Muscle of arm (tissue), 12 donors: ENCODE measurements around the gene HOXD3. TPM values are rescaled to one million over a fixed set of nuclear protein-coding genes. Genes with fewer than 3 reads are reported as not detected.

ENCODE experiments used
- DNase-seq: peaks from one replicate; pipeline ENCODE4 v3.0.0-alpha.2; 2013
- polyA plus RNA-seq, 12 donors: library from polyadenylated mRNA; unstranded; fragments of 120-200 nt; gene quantifications; one replicate each; pipeline ENCODE4 v1.2.1, GENCODE V29; 2013; ENCODE audit not compliant: insufficient read length in 12 of 12

The HOXD3 gene
- polyA plus RNA-seq, 12 donors, result 1.8 to 4.8 (median 2.4) TPM; not detected in 2

DNA sequence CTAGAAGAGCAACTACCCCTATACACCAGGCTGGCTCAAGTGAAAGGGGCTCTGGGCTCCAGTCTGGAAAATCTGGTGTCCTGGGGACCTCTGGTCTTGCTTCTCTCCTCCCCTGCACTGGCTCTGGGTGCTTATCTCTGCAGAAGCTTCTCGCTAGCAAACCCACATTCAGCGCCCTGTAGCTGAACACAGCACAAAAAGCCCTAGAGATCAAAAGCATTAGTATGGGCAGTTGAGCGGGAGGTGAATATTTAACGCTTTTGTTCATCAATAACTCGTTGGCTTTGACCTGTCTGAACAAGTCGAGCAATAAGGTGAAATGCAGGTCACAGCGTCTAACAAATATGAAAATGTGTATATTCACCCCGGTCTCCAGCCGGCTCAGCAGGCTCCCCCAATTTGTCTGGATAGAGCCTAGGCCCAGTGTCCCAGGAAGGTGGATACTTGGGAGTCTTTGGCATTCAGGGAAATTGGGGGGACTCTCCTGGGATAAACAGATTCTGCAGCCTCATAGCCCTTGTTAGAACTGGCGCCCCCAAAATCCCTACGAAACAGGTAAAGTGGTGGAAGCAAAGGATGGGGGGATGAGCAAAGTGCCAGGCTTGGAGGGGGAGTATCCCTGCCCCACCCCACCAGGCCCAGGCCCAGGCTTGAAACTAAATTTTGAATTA lies 8.2 kb upstream of the HOXD3 start:
- no peak for DNase-seq

DNA sequence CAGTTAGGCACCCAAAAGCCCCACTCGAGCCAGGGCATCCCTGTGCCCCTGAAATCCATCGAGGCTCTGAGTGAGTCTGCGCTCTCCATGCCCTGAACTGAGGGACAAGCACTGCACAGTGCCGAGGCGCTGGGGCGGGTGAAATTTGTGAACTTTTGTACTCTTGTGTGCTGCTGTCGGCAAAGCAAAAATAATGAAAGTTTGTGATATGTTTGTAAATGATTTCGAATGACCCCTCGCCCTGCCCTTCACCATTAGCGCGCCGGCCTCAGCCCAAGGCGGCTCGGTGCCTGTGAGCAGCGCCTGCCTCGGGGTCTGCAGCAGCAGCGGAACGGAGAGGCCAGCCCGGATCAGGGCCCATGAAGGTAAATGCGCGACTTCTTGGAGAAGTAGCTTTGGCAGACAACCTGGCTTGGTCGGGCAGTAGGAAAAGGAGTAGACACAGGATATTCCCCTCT lies 7.6 kb upstream of the HOXD3 start:
- no peak for DNase-seq

DNA sequence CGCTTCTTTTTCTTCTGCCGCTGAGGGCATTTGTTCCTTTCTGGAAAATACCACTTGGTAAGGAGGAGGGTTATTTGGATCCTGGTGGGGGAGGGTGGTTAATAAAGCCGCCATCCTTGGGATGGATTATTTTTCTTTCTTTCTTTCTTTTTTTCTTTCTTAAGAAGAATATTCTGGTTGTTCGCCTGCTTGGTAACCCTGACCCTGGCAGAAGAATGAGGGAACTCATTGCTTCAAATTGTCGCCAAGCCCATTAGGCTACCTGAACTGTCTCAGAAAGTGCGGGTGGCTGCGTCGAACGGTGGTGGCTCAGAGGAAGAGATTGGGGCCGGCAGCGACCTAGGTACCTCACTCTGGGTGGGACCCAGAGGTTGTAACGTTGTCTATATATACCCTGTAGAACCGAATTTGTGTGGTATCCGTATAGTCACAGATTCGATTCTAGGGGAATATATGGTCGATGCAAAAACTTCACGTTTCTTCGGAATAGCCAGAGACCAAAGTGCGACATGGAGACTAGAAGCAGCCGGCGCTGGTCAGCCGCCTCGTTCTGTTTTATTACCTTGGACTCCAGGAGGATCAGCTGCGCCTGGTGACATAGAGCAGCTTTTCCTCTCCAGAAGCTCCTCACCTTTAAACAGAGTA lies 7.0 kb upstream of the HOXD3 start:
- no peak for DNase-seq

DNA sequence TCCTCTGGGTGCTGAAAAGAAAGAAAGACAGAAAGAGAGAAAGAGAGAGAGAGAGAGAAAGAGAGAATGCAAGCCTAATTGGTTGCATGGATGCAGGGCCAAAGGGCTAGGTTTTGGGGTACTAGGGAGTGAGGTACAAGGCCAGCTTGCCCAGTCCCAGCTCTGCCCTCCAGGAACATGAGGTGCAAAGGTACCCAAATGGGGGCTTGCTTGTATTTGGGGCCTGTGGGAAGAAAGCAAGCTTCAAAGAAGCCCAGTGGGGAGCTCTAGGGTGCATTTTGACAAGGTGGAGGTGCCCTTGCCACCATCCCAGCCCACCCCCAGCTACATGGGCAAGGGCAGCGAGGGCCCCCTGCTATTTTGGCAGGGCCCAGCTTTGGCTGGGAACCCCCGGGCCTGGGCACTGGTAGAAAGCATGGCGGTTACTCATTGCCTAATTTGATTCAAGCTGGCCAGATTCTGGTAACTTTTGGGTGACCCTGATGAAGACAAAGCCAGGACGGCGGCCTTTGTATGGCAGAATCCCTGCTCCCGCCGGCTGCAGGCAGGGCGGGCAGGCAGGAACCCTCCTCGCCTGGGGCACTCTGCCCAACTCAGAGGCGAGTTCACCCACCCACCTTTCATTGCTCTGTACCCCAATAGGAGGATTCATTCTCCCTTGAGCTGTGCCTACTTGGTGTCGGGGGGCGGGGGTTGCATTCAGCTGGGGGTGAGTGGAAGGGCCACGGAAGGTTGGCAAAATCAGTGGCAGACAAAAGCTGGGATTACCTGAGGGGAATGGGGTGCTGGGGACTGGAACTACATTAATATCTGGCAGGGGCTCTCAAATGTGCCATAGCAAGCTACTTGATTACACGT lies 6.3 kb upstream of the HOXD3 start:
- no peak for DNase-seq

DNA sequence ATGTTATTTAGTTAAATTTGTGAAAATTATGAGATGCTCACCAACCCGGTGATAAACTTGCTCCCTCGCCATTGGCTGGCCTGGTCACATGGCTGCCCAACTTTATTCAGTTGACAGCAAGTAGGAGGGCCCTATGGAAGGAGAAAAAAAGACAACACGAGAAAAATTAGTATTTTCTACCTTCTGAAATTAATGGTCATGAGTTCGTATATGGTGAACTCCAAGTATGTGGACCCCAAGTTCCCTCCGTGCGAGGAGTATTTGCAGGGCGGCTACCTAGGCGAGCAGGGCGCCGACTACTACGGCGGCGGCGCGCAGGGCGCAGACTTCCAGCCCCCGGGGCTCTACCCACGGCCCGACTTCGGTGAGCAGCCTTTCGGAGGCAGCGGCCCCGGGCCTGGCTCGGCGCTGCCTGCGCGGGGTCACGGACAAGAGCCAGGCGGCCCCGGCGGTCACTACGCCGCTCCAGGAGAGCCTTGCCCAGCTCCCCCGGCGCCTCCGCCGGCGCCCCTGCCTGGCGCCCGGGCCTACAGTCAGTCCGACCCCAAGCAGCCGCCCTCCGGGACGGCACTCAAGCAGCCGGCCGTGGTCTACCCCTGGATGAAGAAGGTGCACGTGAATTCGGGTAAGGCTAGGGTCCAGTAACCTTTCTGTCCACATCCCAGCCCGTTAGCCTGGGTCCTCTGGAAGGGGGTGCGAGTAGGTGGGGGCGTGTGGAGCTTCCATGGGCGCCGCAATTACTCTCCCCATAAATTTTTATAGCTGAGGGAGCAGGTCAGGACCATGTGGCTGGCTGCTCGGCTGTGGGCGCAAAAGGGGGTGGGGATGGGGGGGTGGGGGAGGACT lies 5.4 kb upstream of the HOXD3 start, which contains the start of gene HOXD4:
TSS of gene HOXD4 (plus strand) at position 109 of the 846 bp plus-strand sequence. CDS start at position 193, 84 bp downstream.
- DNase-seq, result no peak

DNA sequence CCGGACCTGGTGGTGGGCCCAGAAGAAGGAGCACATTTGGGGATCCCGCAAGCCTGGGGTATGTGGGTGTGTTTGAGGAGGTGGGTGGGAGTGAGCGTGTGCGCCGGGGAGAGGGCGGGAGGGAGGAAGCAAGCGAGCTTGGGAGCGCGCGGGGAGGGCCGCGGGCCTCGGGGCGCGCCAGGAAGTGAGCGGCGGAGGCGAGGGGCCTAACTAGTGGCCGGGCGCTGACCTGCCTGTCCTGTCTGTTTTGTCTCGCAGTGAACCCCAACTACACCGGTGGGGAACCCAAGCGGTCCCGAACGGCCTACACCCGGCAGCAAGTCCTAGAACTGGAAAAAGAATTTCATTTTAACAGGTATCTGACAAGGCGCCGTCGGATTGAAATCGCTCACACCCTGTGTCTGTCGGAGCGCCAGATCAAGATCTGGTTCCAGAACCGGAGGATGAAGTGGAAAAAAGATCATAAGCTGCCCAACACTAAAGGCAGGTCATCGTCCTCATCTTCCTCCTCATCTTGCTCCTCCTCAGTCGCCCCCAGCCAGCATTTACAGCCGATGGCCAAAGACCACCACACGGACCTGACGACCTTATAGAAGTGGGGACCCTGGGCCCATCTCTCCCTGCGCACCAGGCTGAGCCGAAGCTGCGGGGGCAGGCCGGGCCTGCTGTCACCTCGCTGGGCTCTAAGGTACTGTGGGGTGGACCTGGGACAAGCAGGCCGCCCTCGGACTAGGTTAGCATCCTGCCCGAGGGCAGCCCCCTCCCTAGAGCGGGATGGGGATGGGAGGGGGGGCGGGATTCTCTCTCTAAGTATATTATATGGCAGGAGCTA lies 4.5 kb upstream of the HOXD3 start:
- no peak for DNase-seq

DNA sequence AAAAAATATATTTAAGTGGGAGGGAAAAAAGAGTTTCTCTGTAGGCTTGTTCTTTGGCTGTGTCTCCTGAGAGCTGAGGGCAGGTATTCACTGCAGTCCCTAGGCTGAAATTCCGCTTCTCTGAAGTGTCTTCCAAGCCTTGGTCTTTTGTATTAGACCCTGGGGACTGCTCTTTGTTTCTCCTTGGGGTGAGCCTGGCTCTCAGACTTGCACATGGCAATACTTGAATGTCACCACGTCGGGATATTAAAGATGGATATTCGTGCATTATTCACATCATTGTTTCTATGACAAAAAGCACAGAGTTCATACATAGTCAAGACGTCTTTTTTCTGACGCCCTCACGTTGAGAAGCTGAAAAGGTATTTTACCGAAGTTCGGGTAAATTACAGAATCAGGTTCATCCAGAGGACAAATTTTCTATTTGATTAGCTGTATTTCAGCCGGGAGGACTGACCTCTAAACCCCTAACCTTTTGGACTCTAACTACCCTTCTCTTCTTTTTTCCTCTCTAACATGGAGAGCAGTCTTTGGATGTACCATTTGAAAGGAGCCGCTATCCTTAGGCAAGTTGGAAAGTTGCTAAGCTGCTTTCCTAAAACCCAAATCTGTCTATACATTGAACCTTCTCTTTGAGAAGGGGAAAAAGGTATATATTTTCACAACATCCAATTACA lies 2.4 kb upstream of the HOXD3 start:
- DNase-seq, result no peak

DNA sequence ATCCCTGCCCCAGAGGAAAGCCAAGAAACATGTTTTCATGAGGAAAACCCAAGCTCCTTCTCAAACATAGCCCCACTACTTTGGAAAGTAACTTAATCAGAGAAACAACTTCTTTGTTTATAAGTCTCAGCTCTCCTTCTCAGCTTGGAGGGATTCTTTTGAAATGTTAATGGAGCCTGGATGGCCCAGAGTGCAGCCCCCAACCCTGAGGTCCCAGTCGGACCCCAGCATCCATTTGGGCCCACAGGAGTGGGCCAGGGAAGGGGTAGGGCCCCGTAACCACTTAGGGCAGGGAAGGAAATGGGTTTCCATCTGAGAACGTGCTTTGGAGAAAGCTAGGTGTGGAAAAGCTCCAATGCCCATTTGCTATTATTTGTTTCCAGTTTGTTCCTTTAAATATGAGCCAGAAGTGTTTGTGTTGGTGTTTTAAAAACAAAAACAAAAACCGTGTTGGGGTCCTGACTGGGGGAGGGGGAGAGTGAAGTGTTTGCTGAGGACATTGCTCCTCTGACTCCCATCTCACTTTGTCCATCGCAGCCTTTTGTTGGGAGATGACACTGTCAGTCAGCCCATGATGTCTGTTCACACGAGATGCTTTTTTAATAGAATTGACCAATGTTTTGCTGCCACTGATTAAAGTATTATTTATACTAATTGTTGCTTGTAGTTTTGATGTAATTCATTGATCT lies 1.6 kb upstream of the HOXD3 start:
- DNase-seq, result no peak

DNA sequence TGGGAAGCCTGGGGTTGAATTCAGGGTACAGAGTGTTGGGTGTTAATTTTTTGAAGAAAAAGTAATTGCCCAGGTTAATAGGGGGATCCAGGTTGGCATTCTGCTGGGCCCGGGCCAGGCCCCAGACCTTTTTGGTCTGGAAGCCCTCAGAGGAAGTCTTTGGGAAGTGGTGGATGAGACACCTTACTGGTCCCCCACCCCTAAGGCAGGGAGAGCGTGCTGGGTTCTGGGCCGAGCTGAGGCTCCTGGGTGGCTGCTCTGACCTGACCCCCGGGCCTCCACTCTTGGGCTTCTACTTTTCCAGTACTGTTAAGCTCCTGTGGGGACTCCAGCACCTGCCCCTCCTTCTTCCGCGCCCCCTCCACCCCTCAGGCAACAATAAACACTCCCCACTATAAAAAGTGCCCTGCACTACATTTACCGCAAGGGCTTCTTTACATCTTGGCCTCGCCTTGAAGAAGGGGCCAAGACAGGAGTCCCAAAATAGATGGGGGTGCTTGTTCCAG lies 753 bp upstream of the HOXD3 start:
- DNase-seq, result no peak

DNA sequence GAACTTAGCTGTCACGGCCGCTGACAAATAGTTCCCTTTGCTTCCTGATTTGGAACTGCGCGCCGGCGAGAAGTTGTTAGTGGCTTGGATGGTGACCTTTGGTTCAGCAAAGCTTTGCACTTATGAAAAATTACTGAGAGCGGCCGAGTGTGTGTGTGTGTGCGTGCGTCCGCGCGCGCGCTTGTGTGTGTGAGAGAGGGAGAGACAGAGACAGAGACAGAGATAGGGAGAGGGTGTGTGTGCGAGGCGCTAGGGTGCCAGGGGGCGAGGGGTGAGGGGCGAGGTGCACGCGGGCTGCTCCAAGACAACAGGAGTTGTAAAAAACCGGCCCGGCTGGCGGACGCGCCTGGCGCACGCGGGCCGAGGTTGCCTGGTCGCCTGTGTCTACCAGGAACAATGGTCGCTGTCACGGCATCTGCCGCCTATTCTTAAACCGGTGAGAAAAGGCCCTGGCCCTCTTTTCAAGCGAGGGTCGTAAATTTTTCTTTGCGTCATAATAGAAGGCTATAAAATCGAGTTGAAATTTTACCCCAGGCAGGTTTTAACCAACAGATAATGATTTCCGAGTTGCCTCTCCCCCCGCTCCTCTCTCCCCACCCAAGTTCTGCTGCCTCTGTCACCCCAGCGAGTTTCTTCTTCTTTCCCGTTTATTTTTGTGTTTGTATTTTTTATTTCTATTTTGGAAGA lies 535 bp downstream of the HOXD3 start:
- DNase-seq, result no peak

DNA sequence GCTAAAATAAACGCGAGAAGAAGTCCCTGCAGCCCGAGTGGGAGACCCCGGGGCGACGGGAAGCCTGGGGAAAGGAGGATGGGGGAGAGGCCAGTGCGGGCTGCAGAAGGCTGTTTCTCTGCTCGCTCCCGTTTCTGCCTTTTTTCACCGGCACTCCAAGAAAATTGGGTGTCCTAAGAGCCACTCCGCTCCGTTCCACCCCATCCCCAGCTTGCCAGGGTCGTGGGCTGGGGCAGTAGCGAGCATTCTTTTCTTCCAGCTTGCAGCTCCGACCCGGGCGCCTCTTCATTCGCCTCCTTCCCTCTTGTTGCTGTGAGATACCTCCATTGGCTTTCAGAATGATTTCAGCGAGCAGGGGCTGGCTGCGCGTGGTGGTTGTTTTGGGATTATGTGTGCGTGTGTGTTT lies 1.1 kb downstream of the HOXD3 start:
- DNase-seq, result no peak

DNA sequence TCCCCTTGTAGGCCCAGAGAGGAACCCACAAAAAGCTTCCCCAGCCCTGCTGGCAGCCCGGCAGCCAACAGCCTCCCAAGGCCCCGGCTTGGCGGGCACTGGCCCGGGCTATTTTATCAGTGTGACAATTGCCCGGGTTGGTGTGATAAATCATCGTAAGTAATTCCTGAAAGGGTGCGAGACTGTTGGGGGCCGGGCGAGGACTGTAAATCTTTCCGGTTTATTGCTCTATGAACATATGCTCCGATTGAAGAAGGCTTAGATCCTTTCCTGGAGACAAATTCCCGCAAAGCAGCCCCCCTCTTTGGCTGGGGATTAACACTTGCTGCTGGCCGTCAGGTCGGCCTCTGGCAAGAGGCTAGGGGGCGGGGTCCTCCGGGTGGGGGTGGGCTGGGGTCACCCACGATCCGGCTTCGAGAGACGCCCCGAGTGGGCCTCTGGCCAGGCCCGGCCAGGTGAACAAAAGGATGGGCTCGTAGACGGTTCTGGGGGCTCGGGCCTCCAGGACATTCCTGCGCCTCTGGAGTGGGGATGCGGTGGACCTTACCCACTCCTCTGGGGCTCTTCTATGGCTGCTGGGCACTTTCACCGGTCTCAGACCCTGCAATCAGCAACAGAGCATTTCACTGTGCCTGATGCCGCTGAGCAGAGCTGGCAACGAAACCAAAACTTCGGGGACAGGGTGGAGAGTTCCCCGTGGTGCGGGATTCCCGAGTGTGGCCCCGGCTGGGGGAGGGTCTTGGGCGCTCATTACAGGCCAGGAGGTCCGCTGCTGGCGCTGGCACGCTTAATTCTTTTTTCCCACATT lies 2.0 kb downstream of the HOXD3 start:
- no peak for DNase-seq

DNA sequence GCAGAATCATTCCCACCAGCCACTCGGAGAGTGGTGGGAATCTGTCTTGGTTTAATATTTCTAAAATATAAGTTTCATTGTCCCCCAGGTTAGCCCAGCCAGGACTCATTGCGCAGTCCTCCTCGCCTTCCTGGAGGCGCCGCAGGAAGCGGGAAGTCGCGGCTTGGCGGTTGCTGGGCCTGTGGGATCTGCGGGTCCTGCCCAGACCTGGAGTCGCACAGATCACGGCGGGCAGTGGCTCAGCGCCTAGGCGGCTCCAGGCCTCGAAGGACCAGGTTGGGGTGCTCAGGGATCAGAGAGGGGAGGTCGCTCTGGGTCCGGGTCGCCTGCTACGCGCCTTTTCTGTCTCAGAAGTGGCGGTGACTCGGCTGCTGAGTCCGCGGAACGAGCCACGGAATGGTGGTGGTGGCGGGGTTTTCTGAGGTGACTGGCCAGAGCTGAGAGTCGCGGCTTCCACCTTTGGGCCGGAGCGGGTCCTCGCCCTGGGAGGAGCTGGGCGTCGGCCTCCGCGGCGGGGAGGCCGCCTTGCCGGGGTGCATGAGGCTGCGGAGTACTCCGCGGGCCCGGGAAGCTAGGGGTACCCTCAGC lies 2.6 kb downstream of the HOXD3 start:
- no peak for DNase-seq

DNA sequence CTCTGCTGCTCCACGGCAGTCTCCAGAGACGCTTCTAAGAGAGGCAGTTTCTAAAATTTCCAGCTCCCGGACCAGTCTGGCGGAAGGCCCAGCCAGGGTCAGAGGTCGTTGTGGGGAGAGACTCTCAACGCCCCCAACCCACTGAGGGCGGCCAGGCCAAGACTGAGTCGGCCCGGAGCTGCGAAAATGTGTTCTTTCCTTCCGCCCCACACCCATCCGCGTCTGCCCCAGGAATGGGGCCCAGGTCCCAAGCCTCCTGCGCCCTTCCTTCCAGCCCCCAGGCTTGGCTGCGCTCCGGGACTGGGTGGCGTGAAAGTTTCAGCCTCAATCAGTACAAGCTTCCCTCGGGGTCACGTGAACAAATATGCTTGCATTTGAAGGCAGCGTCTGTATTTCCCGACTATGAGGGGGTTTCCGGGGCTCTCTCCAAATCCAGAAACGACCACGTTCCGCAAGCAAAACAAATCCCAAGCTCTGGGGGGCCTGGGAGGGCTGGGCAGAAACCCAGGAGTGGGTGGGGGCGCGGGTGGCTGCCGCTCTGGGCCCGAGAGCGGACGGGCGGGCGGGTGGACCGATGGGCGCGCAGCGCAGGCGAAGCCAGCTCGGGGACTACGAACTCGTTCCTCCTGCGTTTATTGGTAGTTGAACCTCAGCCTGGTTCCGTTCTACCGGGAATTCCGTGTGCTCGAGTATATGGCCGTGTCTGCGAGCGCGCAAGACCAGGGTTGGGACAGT lies 3.3 kb downstream of the HOXD3 start:
- DNase-seq, result peak; percentile 49

DNA sequence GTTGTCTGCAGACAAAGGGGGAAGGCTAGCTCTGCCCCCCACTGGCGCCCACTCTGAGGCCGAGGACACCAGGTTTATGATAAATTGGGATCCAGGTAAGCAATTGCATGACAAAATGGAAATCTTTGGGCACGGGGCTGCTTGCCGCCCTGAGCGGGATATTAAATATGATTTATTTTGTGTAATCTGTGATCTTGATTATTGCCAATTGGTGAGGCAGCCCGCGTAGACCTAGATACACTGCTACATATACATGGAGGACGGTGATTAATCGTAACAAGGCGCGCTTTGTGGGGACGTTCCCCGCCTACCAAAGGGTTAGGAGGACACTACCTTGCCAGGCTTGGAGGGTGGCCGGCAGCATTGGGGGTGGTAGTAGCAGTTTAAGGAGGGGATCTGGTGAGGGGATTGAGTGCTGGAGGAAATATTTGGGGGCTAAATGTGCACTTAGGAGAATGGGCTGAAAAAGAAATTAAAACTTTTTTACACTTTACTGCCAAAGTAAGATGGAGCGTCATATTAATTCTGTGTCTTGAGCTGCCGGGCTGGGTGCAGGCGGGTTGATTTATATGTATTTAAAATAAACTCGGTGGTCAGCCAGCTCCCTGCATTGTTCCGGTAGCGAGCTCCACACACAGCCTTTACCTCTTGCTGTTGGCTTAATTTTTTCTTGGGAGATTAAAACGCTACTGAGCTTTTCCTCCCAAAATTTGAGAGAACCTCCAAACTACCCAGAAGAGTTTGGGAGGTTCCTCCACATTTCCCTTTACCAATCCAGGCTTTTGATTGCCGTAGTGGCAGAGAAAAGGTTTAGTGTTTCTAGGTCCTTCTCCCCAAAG lies 4.1 kb downstream of the HOXD3 start:
- DNase-seq, result no peak
